H1 (cell line): ENCODE results near the gene HINT1. TPM values are rescaled to one million over a fixed set of nuclear protein-coding genes. Genes with fewer than 3 reads are reported as not detected.
A peak's percentile ranks its signal among the peaks of the same experiment; 100 is the strongest.

ENCODE experiments used
- BRCA1 ChIP-seq: IDR thresholded peaks from 2 replicates; pipeline ENCODE4 v1.6.1; 2012; ENCODE audit warnings: low read depth, low read length, improper control_type of control experiment
- KDM4A ChIP-seq: IDR thresholded peaks from one replicate; pipeline ENCODE4 v1.7.1; 2012; ENCODE audit warnings: low read depth, mild to moderate bottlenecking, moderate library complexity, low read length, inconsistent platforms; ENCODE audit not compliant: severe bottlenecking
- KDM5A ChIP-seq: fragments of 200-600 bp; IDR thresholded peaks from 2 replicates; pipeline ENCODE4 v1.7.1; 2012; ENCODE audit warnings: mild to moderate bottlenecking, low read length, inconsistent platforms, mixed read lengths
- RBBP5 ChIP-seq: IDR thresholded peaks from 2 replicates; pipeline ENCODE4 v1.7.1; 2012; ENCODE audit warnings: low read depth, mild to moderate bottlenecking, inconsistent platforms, low read length, moderate library complexity, borderline replicate concordance
- SIN3A ChIP-seq, 2 experiments: IDR thresholded peaks in 1 of 2; conservative IDR thresholded peaks in 1 of 2; 2 replicates each; pipeline ENCODE4 v1.6.1; 2011 to 2012; ENCODE audit warnings: low read length in 2 of 2, improper control_type of control experiment in 1 of 2, low read depth in 1 of 2, mild to moderate bottlenecking in 1 of 2
- TAF1 ChIP-seq: IDR thresholded peaks from 2 replicates; pipeline ENCODE4 v1.6.1; 2011; ENCODE audit warnings: mild to moderate bottlenecking, low read depth, low read length
- YY1 ChIP-seq: IDR thresholded peaks from 2 replicates; pipeline ENCODE4 v1.6.1; 2011; ENCODE audit warnings: low read depth, mild to moderate bottlenecking, low read length
- polyA plus RNA-seq, 7 experiments: library from polyadenylated mRNA; depleted of rRNA in 3 of 7; stranded (reverse) in 5 of 7; unstranded in 2 of 7; fragments of >200 nt in 5 of 7; fragments of 200-250 nt in 2 of 7; gene quantifications; 1 replicate in 5 of 7; 2 replicates in 1 of 7; 4 replicates in 1 of 7; pipeline versions ENCODE4 v1.2.1 to v1.2.3, GENCODE V29; 2011 to 2013; ENCODE audit warnings: missing spikeins in 2 of 7, mixed read lengths in 2 of 7
- total RNA-seq: library from RNA; stranded (reverse); fragmentation: NEBNext Ultra II Directional; extraction: Animal tissue kit (Norgen Biotek cat#: 25700); gene quantifications from 2 replicates; pipeline ENCODE4 v1.2.1, GENCODE V29; 2021
- TF ChIP-seq, protein P1 (sequence below): IDR thresholded peaks from 2 replicates; pipeline ENCODE4 v1.6.1; 2012; ENCODE audit warnings: inconsistent platforms

Gene HINT1
- total and polyA plus RNA-seq, 2 of the 8 experiments (the other 6 are each of a cell fraction or from before 2014, with no cell fraction given) = 230 to 479 TPM

DNA sequence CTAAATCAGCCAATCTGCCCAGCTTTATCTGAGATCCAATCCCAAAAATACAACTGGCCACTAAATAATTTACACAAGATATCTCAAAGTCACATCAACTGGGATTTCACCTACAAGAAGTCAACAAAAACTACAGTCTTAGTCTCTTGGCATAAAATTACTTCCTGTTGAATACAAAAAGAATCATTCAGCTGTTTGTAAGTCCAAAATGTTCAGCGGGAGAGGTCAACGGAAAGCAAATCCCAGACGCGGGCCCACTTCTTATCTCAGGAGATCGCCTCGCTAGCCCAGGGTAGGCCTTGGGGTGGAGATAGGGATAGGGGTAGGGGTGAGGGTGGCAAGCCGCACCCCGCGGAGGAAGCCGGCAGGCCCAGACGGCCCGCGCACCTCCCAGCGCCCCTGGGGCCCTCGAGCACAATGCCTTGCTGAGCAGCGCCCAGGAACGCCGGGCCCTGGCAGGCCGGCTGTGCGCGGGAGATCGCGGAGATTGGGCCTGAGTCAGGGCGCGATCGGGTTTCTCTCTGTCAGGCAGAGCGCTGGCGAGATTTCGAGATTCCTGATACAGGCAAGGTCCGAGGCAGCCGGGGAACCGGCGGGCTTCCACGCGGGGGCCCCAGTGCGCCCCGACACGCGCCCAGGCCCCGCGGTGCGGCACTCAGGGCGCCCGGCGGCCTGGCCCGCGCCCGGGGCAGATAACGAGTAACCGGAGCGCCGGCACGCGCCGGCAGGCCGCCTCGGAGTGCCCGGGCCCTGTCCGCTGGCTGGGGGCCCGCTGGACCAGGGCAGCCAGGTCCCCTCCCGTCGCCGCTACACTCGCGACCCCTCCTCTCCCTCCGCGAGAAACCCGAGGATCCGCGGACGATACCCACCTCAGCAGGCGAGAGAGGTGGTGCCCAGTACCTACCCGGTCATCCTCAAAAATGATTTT, 601 bp downstream of the HINT1 start (continued):
- TF ChIP-seq KDM4A (peak; percentile 94), YY1 (no peak), TAF1 (peak; percentile 60; the same call in 1 of the 2 replicates), KDM5A (no peak; the same call in 1 of the 2 replicates), SIN3A (conservative IDR thresholded peaks at IDR 0.05 in 1 of 2, IDR thresholded peaks at IDR 0.05 in 1 of 2; ENCODE audit: low read depth in 1 of 2, low read length in 2 of 2) (peak in 1 of 2 experiments; percentile 62; a peak in 1 of 4 replicates), BRCA1 (no peak), RBBP5 (peak; percentile 50)
- TF ChIP-seq, protein P1, sequence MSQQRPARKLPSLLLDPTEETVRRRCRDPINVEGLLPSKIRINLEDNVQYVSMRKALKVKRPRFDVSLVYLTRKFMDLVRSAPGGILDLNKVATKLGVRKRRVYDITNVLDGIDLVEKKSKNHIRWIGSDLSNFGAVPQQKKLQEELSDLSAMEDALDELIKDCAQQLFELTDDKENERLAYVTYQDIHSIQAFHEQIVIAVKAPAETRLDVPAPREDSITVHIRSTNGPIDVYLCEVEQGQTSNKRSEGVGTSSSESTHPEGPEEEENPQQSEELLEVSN = peak; percentile 65; the same call in 1 of the 2 replicates
